Measurements from ENCODE around the gene SCTR.

SCTR gene

DNA sequence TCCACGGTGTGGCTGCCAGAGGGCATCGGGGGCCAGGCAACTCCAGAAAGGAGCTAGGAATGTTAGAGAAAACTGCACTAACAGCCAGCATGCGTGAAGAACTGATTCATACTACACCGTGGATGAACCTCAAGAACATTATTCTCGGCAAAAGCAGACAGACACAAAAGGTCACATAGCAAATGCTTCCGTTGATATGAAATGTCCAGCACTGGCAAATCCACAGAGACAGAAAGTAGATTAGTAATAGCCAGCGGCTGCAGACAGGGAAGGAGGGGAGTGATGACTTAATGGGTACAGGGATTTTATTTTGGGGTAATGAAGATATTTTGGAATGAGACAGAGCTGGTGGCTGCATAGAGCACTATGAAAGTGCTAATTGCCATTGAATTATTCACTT, 37.4 kb downstream of the SCTR start:
- no peak for DNase-seq

- DNase-seq, result no peak
These were observed 38.0 kb downstream of the SCTR start for GRCh38 chr2:119486196-119486827.

DNA sequence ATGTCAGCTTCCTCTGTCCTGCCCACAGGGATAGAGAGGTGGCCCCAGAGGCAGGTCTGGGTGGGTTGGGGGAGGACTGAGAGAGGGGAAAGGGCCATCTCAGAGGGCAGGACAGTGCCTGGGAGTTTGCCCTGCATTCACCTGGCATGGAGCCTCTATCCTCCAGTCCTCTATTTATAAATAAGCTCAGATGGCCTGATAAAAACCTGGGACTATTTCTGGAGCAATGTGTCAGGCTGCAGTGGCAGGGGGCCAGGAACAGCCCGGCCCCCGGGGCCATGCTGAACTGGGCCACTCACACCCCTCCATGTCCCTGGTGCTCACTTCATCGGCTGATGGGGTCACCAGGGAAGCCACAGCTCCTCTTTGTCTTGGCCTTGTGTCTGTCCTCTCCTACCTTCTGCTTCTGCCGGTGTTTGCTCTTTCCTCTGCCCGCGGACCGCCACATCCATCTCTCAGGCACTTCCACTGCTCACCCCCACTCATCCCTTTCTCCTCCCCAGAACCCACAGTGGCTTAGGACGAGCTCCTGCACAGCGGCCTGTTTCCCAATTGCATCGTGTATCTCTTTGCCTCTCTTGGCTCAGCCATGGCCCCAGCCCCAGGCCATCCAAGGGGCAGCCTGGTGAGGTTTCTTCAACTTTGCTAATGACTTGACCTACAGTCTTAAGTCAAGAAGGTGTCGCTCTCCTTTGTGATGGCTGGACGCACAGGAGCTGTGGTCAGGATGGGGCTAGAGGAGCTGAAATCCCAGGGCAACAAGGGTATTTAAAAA, 38.8 kb downstream of the SCTR start:
- DNase-seq, result no peak

GRCh38 chr2:119484834-119485233, 39.4 kb downstream of the SCTR start:
- no peak for DNase-seq

DNA sequence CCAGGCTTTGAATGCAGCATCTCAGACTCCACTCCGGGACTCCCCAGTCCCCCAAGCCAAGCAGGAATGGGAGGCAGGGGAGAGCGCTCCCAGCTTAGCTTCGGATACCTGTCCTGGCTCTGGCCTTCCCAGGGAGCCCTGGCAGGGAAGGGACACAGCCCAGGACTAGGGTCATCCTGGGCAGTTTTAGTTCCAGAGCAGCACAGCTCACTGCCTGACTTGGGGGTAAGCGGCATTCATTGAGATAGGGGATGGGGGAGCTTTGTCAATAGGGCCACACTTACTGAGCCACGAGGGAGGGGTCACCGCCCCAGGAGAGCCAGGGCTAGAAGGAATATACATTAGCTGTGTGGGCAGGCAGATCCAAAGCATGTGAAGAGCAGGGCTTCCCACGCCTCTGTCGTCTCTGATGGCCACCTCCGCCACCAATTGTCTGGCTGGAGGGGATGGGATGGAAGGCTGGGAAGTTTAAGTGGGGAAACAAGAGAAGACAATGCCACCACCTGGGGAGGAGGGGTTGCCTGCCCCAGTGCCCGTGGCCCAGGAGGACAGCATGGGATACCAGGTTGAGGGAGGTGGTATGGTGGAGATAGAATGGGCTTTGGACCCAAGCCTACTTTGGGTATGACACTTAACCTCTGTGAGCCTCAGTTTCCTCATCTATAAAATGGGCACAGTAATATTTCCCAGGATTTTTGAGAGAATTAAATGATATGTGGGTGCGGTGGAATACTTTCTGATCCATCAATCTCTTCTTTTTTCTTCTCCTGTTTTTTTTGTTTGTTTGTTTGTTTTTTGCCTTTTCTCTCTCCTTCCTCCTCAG, 40.2 kb downstream of the SCTR start:
- DNase-seq, result no peak

DNA sequence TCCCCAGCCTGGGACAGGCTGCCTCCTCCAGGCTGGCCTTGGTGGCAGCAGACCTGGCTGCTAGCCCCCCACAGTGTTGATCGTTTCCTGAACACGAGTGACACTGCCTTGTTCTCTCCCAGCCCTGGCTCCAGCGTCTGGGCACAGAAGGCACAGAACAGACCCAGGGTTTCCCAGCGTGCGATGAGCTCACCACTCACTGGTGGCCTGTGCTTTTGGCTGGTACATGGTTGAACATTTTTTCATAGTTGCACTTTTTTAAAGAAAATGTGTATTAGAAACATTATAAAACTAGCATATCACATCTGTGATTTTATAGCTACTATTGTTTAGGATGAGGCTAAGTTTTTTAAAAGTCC, 40.9 kb downstream of the SCTR start:
- DNase-seq, result no peak

DNA sequence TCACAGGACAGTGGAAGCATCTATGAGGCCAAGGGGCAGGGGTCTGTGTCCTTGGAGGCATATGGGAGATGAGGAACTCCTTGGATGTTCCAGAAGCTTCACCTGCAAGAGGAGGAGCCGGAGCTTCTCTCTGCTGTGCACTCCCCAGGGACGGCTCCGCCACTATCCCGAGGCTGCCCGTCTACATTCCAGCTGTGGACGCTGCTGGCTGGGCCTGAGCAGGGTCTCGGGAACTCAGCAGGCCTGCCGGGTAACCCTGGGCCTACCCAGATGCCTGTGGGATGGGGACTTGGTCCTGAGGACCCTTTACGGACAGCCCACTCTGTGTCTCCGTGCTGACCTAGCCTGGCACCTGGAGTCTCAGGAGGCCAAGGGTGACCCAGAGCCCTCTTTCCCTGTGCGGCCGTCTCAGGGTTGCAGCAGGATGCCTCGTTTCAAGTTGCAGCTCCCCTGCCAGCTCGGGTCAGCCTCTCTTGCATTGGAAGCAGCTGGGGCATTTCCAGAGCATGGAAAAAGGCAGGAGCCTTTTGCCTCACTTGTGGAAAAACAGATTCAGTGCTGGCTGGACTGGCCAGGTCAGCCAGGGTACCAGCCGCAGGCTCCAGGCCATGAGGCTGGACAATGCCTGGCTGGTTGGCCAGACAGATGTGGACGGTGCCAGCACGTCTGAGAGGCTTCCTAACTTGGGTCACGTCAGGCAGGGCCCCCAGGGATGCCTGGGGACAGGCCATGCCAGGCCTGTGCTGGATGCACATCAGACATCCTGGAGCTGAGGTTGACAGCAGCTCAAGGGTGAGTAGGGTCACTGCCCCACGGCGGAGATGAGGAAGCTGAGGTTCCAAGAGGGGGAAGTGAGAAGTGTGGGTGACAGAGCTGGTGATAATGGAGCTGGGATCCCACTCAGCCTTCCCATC, 41.5 kb downstream of the SCTR start:
- no peak for DNase-seq

GRCh38 chr2:119481501-119482455, 42.5 kb downstream of the SCTR start:
- no peak for DNase-seq

DNA sequence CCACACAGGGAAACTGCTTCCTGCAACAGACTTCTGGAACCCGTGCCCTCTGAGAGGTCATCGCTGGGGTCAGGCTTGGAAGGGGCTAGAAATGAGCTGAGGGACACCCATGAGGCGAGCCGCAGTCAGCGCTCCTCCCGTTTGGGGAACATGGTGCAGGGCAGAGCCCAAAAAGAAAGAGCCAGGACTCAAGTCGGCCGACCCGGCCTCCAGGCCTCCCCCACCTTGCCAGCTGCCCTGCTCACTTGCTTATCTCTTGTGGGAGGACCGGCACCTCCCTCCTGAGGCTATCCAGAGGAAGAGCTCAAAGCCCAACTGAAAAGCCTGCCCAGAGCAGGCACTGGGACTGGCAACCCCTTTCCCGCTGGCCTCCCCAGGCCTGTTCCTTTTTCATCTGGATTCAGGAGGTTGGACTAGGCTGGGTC, 43.6 kb downstream of the SCTR start:
- no peak for DNase-seq

DNA sequence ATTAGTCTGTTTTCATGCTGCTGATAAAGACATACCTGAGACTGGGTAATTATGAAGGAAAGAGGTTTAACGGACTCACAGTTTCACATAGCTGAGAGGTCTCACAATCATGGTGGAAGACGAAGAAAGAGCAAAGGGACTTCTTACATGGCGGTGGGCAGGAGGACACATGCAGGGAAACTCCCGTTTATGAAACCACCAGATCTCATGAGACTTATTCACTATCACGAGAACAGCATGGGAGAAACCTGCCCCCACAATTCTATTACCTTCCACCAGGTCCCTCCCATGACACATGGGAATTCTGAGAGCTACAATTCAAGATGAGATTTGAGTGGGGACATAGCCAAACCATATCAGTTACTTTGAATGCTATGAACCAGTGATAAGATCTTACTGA, 44.1 kb downstream of the SCTR start:
- no peak for DNase-seq

- DNase-seq, result no peak
These were observed 45.3 kb downstream of the SCTR start for GRCh38 chr2:119478978-119479295.

DNA sequence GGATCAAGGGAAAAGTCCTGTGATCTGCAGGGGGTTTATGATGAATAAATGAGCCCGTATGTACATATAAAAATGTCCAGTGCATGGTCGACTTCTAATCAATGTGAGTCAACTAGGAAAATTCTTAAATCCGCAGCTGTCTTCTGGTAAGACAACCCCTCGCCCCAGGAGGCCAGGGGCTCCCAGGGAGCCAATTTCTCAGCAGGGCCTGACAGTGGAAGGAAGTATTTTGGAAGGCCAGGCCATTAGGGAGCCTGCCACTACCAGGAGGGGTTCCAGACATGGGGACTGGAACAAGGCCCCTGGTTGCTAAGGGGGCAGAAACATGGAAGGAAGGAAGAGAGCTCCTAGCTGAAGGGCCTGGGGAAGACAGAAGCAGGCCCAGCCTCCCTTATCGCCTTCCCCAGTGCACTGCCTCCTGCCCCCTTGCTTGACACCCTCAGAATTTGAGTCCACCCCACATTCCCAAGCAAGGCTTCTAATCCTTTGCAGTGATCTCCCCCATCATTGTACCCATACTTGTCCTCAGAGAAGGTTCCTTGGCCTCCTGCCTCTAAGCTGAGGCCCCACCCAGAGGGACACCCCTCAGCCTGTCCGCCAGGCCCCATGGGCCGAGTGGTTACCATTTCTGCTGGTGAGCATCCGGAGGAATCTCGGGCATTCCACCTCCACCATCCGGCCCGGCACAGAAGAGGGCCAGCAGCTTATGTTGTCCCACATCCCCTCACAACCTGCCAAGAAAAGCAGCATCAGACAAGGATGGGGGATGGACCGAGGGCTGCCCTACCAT, 45.9 kb downstream of the SCTR start:
- no peak for DNase-seq

DNA sequence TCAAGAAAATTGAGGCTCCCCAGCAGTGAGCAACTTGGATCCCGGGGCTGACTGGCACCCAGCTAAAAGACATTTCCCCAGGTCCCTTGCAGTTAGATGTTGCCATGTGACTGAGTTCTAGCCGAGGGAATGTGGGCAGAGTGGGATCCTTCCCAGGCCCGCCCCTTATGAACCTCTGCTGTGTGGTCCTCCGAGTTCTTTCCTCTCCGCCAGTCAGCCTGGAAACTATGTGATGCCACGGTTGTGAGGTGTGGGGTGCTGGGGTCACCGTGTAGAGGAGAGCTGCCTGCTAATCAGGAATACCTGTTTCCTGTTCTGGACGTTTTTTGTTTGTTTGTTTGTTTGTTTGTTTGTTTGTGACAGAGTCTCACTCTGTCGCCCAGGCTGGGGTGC, 47.2 kb downstream of the SCTR start:
- no peak for DNase-seq

DNA sequence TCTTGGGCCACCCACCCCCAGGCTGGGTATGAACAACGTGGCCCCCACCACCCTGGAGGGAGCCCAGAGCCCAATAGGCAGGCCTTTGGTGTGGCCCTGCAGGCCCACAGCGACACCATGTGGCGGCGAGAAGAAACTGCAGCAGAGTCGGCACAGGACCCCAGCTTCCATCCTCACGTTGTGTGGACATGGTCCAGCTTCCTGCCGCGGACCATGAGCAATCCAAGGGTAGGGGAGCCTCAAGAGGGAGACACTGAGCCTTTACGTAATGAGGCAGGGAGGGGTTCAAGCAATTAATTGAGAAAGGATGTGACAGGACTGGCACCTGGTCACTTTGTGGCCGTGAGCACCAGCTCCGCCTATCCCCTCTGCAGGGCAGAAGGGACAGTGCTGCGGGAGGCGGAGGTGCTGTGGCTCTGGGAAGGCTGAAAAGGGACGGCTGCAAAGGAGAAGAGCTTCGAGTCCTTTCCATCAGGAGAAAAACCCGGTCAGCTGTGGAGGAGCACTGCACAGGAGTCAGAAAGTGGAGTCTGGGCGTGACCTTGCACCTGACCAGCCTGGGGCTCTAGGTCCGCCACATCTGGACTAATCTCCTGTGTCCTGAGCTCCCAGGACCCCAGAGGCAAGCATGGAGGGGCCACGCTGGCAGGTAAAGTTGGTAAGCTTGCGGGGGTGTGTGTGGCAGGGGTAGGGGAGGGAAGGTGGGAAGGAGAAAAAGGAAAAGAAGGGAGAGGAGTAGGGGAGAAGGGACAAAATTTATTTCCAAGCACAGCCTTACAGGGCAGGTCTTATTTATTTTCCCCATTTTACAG, 47.8 kb downstream of the SCTR start:
- DNase-seq, result peak; percentile 1

- DNase-seq, result no peak
These were observed 48.4 kb downstream of the SCTR start for GRCh38 chr2:119475857-119476244.

GRCh38 chr2:119475225-119475856, 48.9 kb downstream of the SCTR start:
- DNase-seq, result no peak

DNA sequence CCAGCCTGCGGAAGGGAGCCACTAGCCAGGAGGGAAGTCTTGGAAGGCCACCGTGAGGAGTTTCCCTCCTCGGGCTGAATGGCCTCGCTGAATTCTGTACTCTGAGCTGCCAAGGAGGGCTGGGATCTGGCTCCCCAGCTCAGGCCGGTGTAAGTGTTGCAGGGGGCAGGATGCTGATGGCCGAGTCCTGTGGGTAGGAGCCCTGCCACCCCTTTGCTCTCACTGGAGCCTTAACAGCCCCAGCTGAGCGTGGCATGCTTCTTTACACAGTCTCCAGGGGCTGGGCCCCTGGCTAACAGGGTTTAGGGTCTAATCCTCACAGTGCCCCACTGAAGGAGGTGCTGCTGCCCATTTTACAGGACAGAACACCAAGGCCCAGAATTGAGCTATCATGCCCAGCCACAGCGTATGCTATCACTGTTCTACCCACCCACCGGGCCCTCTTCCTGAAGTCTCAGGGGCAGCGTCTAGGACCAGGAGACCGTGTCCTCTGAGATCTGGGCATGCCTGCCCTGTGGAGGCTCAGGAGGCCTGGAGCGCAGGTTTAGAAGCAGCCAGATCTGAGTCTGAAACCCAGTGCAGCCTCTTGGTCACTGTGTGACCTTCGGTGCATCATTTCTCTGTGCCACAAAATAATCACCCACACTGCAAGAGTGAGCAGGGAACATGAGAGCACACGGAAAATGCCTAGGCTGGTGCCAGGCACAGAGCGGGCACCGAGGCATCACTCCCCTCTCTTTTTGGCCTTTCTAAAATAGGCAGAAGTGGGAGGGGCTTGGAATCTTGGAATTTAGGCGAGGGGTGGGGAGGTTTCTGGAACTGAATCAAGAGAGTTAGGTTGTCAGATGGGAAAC, 49.7 kb downstream of the SCTR start:
- no peak for DNase-seq

- no peak for DNase-seq
These were observed 50.5 kb downstream of the SCTR start for GRCh38 chr2:119473621-119474370.
